ENCODE results near the gene TJAP1. TPM values are rescaled to one million over a fixed set of nuclear protein-coding genes. Genes with fewer than 3 reads are reported as not detected.

Gene TJAP1
- total and polyA plus RNA-seq, 5 donors from 2014 or later, result 5.5 to 36.3 (median 7.3) TPM

DNA sequence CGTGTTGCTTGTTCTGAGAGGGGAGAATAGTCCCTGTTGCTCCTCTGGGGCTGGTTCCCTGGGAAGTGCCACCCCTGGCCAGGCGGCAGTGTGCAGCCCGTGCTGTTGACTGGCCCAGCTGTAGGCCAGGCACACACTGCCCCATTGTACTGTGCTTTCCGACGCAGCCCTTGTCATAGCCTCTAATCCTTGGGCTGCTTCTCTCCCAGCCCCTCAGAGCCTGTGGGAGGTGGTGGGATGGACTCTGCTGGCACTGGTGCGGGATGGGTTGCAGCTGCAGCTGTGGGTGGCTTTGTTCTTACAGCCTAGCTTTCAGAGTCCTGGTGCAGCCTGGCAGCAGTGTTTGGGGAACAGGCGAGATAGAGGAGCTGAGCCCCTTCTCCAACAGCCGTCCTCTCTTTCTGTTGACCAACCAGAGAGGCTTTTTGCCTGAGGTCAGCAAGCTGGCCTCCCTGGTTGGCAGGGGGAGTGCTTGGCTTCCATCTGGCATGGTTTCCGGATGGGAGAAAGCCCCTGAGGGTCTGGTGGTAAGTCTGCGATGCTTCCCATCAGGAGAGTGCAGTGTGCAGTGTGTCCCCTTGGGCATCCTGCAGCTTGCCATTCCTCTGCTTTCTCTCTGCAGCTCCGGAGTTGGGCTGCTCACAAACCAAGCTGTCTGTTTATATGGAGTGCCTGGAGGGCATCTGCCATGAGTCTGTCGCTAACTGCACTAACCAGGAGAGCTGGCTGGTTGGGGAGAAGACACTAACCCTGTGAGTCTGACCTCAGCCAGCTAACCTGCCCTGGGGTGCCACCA is 12.1 kb downstream of the TJAP1 start:
- H3K4me3 ChIP-seq (ENCODE audit: low read depth, low read length), result no peak overlapping the region
- Mint-ChIP-seq H3K9me3 (no peaks in the 10 kb centered on the region), H3K27ac (peak overlapping the region in 1 of 3 donors; percentile 60), H3K27me3 (no peaks in the 10 kb centered on the region), H3K4me3 (no peak overlapping the region), H3K4me1 (peaks cover 4 to 42% (median 17%) of the 10 kb centered on the region in 4 donors), H3K36me3 (peaks cover 15% of the 10 kb centered on the region)
- no peaks in the 10 kb centered on the region for H3K27me3 ChIP-seq (ENCODE audit: control insufficient read depth, insufficient read depth, low read length)
- H3K27ac ChIP-seq (ENCODE audit: insufficient read depth, low read length, poor library complexity, severe bottlenecking), result no peak overlapping the region
- no peak for ATAC-seq (ENCODE audit: low read depth in 2 of 2)
- peaks cover 8% of the 10 kb centered on the region for H3K36me3 ChIP-seq (ENCODE audit: control insufficient read depth, insufficient read depth, low read length)
- DNase-seq, result no peak
- H3K9me3 ChIP-seq (ENCODE audit: control insufficient read depth in 2 of 2, low read length in 2 of 2), result no peaks in the 10 kb centered on the region
- peaks cover 9% of the 10 kb centered on the region for H3K4me1 ChIP-seq (ENCODE audit: control insufficient read depth, insufficient read depth, low read length, poor library complexity, severe bottlenecking)

DNA sequence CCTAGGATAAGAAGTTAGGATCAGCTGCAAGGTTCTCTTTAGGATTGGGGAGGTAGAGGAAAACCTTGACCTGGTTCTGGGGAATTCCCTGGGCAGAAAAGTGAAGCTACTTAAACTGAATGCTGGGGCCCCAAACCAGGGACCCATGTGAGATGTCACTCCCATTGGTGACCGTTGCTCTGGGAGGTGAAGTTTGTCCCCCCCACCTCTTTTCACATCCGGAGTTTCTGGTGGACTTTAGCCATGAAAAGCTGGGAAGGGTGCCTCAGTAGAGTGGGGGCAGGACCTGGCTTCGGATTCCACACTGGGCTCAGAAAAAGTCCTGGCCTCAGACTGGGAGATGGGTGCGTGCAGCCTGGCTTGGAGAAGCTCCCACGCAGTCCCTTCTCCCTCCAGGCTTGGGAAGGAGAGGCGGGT is 13.2 kb downstream of the TJAP1 start:
- Histone ChIP-seq H3K9me3 (ENCODE audit: control insufficient read depth in 2 of 2, low read length in 2 of 2) (no peaks in the 10 kb centered on the region), H3K27ac (ENCODE audit: insufficient read depth, low read length, poor library complexity, severe bottlenecking) (no peak overlapping the region), H3K27me3 (ENCODE audit: control insufficient read depth, insufficient read depth, low read length) (no peaks in the 10 kb centered on the region), H3K4me1 (ENCODE audit: control insufficient read depth, insufficient read depth, low read length, poor library complexity, severe bottlenecking) (peaks cover 19% of the 10 kb centered on the region), H3K36me3 (ENCODE audit: control insufficient read depth, insufficient read depth, low read length) (peaks cover 8% of the 10 kb centered on the region), H3K4me3 (ENCODE audit: low read depth, low read length) (no peak overlapping the region)
- Mint-ChIP-seq H3K36me3 (peaks cover 12% of the 10 kb centered on the region), H3K27me3 (no peaks in the 10 kb centered on the region), H3K4me1 (peaks cover 4 to 48% (median 23%) of the 10 kb centered on the region in 4 donors), H3K27ac (no peak overlapping the region), H3K9me3 (no peaks in the 10 kb centered on the region), H3K4me3 (no peak overlapping the region)
- DNase-seq (no peak), ATAC-seq (ENCODE audit: low read depth in 2 of 2) (no peak)

DNA sequence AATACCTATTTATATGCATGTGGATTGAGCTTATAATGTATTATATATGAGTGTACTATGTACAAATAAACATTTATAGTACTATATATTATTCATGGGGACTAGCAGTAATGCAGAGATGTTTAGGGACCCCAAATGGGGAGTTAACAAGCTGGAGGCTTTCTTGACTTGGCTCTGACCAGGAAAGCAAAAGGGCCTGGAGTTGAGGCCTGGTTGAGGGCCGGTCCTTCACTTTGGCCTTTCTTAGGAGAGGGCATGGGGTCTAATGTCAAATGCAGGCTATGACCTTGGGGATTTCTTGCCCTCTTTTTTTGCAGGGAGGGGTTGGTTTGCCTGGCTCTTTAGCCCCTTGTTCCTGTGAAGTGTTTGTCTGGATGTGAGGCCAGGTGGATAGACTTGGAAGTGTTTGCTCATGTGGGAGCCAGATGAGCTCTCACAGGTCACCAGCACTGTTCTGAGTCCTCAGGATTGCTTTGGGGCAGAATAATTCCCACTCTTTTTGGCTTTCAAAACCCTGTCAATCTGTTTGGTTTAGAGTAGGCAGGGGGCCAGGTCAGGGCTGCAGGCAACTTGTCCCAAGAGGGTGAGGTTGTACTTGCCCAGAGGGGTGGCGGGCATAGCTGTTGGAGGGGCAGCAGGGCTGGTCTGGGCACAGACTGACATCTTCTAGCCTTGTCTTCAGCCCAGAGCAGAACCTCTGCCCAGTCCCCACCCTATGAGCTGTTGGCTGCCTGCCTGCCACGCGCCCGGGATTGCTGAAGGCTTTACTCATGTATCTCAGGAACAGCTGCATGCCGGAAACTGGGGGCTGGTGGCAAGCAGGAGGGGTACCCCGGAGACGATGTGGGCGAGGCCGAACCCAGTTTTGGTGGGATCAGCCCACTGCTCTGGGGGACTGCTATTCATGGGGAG is 14.6 kb downstream of the TJAP1 start:
- no peaks in the 10 kb centered on the region for H3K9me3 ChIP-seq (ENCODE audit: control insufficient read depth in 2 of 2, low read length in 2 of 2)
- no peak overlapping the region for H3K4me3 ChIP-seq (ENCODE audit: low read depth, low read length)
- no peak for ATAC-seq (ENCODE audit: low read depth in 2 of 2)
- Mint-ChIP-seq H3K9me3 (no peaks in the 10 kb centered on the region), H3K4me3 (peak overlapping the region in 1 of 4 donors; percentile 21), H3K27me3 (no peaks in the 10 kb centered on the region), H3K4me1 (peaks cover 4 to 49% (median 27%) of the 10 kb centered on the region in 4 donors), H3K36me3 (peaks cover 8% of the 10 kb centered on the region), H3K27ac (peak overlapping the region in 1 of 3 donors; percentile 81)
- no peak overlapping the region for H3K27ac ChIP-seq (ENCODE audit: insufficient read depth, low read length, poor library complexity, severe bottlenecking)
- no peak for DNase-seq
- peaks cover 8% of the 10 kb centered on the region for H3K36me3 ChIP-seq (ENCODE audit: control insufficient read depth, insufficient read depth, low read length)
- no peaks in the 10 kb centered on the region for H3K27me3 ChIP-seq (ENCODE audit: control insufficient read depth, insufficient read depth, low read length)
- peaks cover 25% of the 10 kb centered on the region for H3K4me1 ChIP-seq (ENCODE audit: control insufficient read depth, insufficient read depth, low read length, poor library complexity, severe bottlenecking)

DNA sequence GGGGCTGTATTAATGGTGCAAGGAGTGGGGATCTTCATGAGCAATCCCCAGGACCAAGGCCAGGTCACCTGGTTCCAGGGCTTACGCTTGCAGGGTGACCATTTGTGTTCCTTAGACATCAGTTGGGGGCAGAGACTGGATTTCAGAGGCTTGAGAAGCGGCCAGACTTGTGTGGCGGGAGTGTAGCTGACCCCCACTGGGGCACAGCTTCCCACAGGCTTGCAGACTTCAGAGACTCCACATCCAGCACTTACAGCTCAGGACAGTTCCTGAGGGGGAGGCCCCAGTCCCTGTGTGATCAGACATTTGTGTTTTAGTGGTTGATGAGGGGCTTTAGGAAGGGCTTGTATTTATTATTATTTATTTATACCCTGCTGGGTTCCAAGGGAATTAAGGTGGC is 15.3 kb downstream of the TJAP1 start:
- peaks cover 8% of the 10 kb centered on the region for H3K36me3 Mint-ChIP-seq

DNA sequence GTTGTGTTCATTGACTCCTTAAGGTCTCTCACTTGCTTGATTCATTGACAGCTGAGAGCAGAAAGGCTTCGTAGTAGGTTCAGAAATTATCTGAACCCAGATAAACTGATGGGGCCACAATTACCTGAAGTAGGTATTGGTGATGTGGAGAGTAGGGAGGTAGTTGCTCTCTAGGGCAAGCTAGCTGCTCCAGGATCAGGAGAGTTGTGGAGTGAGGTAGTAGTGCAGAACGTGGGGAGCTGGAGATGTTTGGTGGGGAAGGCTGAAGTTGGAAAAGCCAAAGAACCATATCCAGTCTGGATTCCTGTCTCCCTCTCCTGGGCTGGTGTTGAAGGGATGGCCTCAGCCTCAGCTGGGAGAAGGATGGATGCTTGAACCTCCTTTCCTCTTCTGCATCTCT is 15.9 kb downstream of the TJAP1 start:
- no peak overlapping the region for H3K27ac ChIP-seq (ENCODE audit: insufficient read depth, low read length, poor library complexity, severe bottlenecking)
- H3K4me1 Mint-ChIP-seq, result peaks cover 4 to 47% (median 26%) of the 10 kb centered on the region in 4 donors
- peaks cover 25% of the 10 kb centered on the region for H3K4me1 ChIP-seq (ENCODE audit: control insufficient read depth, insufficient read depth, low read length, poor library complexity, severe bottlenecking)
- ATAC-seq (ENCODE audit: low read depth in 2 of 2), result no peak
- H3K9me3 Mint-ChIP-seq, result no peaks in the 10 kb centered on the region
- no peak for DNase-seq
- H3K27ac Mint-ChIP-seq, result peak overlapping the region in 1 of 3 donors; percentile 81
- H3K27me3 Mint-ChIP-seq, result no peaks in the 10 kb centered on the region
- H3K4me3 ChIP-seq (ENCODE audit: low read depth, low read length), result no peak overlapping the region
- H3K4me3 Mint-ChIP-seq, result peak overlapping the region in 1 of 4 donors; percentile 3
- no peaks in the 10 kb centered on the region for H3K9me3 ChIP-seq (ENCODE audit: control insufficient read depth in 2 of 2, low read length in 2 of 2)
- peaks cover 8% of the 10 kb centered on the region for H3K36me3 ChIP-seq (ENCODE audit: control insufficient read depth, insufficient read depth, low read length)
- H3K27me3 ChIP-seq (ENCODE audit: control insufficient read depth, insufficient read depth, low read length), result no peaks in the 10 kb centered on the region
- peaks cover 9% of the 10 kb centered on the region for H3K36me3 Mint-ChIP-seq

More for the DNA sequence above, 15.3 kb downstream of the TJAP1 start:
- H3K27me3 Mint-ChIP-seq, result no peaks in the 10 kb centered on the region
- ATAC-seq (ENCODE audit: low read depth in 2 of 2) (no peak), DNase-seq (no peak)
- Histone ChIP-seq H3K36me3 (ENCODE audit: control insufficient read depth, insufficient read depth, low read length) (peaks cover 8% of the 10 kb centered on the region), H3K27me3 (ENCODE audit: control insufficient read depth, insufficient read depth, low read length) (no peaks in the 10 kb centered on the region), H3K27ac (ENCODE audit: insufficient read depth, low read length, poor library complexity, severe bottlenecking) (no peak overlapping the region), H3K9me3 (ENCODE audit: control insufficient read depth in 2 of 2, low read length in 2 of 2) (no peaks in the 10 kb centered on the region), H3K4me3 (ENCODE audit: low read depth, low read length) (no peak overlapping the region), H3K4me1 (ENCODE audit: control insufficient read depth, insufficient read depth, low read length, poor library complexity, severe bottlenecking) (peaks cover 25% of the 10 kb centered on the region)
- H3K4me1 Mint-ChIP-seq, result peaks cover 4 to 49% (median 27%) of the 10 kb centered on the region in 4 donors
- no peaks in the 10 kb centered on the region for H3K9me3 Mint-ChIP-seq
- peak overlapping the region in 1 of 4 donors; percentile 21 for H3K4me3 Mint-ChIP-seq
- H3K27ac Mint-ChIP-seq, result peak overlapping the region in 1 of 3 donors; percentile 81

- DNase-seq, result no peak
- Mint-ChIP-seq H3K9me3 (no peaks in the 10 kb centered on the region), H3K27ac (peak overlapping the region; percentile 60 to 70 (median 61)), H3K4me1 (peaks cover 4 to 46% (median 25%) of the 10 kb centered on the region in 4 donors), H3K27me3 (no peaks in the 10 kb centered on the region), H3K4me3 (peak overlapping the region in 1 of 4 donors; percentile 52), H3K36me3 (peaks cover 13% of the 10 kb centered on the region)
- peaks cover 25% of the 10 kb centered on the region for H3K4me1 ChIP-seq (ENCODE audit: control insufficient read depth, insufficient read depth, low read length, poor library complexity, severe bottlenecking)
- peaks cover 13% of the 10 kb centered on the region for H3K36me3 ChIP-seq (ENCODE audit: control insufficient read depth, insufficient read depth, low read length)
- no peak overlapping the region for H3K4me3 ChIP-seq (ENCODE audit: low read depth, low read length)
- no peak overlapping the region for H3K27ac ChIP-seq (ENCODE audit: insufficient read depth, low read length, poor library complexity, severe bottlenecking)
- ATAC-seq (ENCODE audit: low read depth in 2 of 2), result no peak
- no peaks in the 10 kb centered on the region for H3K27me3 ChIP-seq (ENCODE audit: control insufficient read depth, insufficient read depth, low read length)
- no peaks in the 10 kb centered on the region for H3K9me3 ChIP-seq (ENCODE audit: control insufficient read depth in 2 of 2, low read length in 2 of 2)
Observed at GRCh38 chr6:43493833-43494232, 16.5 kb downstream of the TJAP1 start.

DNA sequence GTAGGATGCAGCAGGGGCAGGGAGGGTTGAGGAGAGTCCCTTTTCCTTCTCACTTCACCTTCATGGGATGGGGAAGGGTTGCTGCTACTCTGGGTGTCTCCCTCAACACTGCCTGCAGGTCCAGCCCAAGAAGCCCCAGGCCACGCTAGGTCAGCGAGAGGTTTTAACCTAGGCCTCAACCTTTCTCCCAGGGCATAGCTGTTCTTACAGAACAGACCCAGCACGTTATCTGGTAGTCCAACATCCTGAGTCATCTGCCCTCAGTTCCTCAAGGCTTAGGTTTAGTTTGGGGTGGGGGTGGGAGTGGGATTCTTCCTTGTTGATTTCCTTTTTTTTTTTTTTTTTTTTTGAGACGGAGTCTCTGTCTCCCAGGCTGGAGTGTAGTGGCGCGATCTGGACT is 17.0 kb downstream of the TJAP1 start:
- Mint-ChIP-seq H3K36me3 (peaks cover 14% of the 10 kb centered on the region), H3K4me3 (peak overlapping the region in 2 of 4 donors; percentile 27 to 52)

More for the DNA sequence above, 17.0 kb downstream of the TJAP1 start:
- peaks cover 17% of the 10 kb centered on the region for H3K36me3 ChIP-seq (ENCODE audit: control insufficient read depth, insufficient read depth, low read length)
- peaks cover 25% of the 10 kb centered on the region for H3K4me1 ChIP-seq (ENCODE audit: control insufficient read depth, insufficient read depth, low read length, poor library complexity, severe bottlenecking)
- Mint-ChIP-seq H3K9me3 (no peaks in the 10 kb centered on the region), H3K27me3 (no peaks in the 10 kb centered on the region), H3K4me1 (peaks cover 4 to 43% (median 23%) of the 10 kb centered on the region in 4 donors), H3K27ac (peak overlapping the region; percentile 70 to 94 (median 88))
- ATAC-seq (ENCODE audit: low read depth in 2 of 2) (no peak), DNase-seq (no peak)
- H3K9me3 ChIP-seq (ENCODE audit: control insufficient read depth in 2 of 2, low read length in 2 of 2), result no peaks in the 10 kb centered on the region
- no peak overlapping the region for H3K27ac ChIP-seq (ENCODE audit: insufficient read depth, low read length, poor library complexity, severe bottlenecking)
- H3K27me3 ChIP-seq (ENCODE audit: control insufficient read depth, insufficient read depth, low read length), result no peaks in the 10 kb centered on the region
- no peak overlapping the region for H3K4me3 ChIP-seq (ENCODE audit: low read depth, low read length)

Measured in CD4-positive, CD25-positive, alpha-beta regulatory T cell (primary cell).